Keratinocyte (primary cell): Measurements from ENCODE around the gene MAP2K2. TPM values are rescaled to one million over a fixed set of nuclear protein-coding genes. Genes with fewer than 3 reads are reported as not detected.

Experiments used
- DNase-seq: peaks from one replicate; pipeline ENCODE4 v3.0.0-alpha.2; 2011; ENCODE audit warnings: low read depth, missing footprints, low spot score
- FAIRE-seq: peaks from 2 replicates; lab custom pipeline; 2011; peaks lifted over from hg19 to GRCh38; lab: Jason Lieb, UNC
- H2AFZ ChIP-seq: 2 replicates; pipeline ENCODE4 v1.6.0; 2012; ENCODE audit warnings: low read length, control low read depth, inconsistent platforms; ENCODE audit not compliant: control insufficient read depth
- H3K27ac ChIP-seq: 2 replicates; pipeline ENCODE4 v1.5.1; 2011; ENCODE audit warnings: low read length; ENCODE audit not compliant: control insufficient read depth, insufficient read depth
- H3K27me3 ChIP-seq: 3 replicates; pipeline ENCODE4 v1.6.0; 2011; ENCODE audit warnings: low read length; ENCODE audit not compliant: control insufficient read depth, insufficient read depth; ENCODE audit errors: extremely low read depth
- H3K36me3 ChIP-seq, 2 experiments: 2 replicates in 1 of 2; 3 replicates in 1 of 2; pipeline ENCODE4 v1.5.1; 2011; ENCODE audit warnings: low read length in 2 of 2, mild to moderate bottlenecking in 1 of 2; ENCODE audit not compliant: control insufficient read depth in 2 of 2, insufficient read depth in 2 of 2; ENCODE audit errors: extremely low read depth in 1 of 2
- H3K4me1 ChIP-seq: 3 replicates; pipeline ENCODE4 v1.5.1; 2011; ENCODE audit warnings: low read length; ENCODE audit not compliant: control insufficient read depth, insufficient read depth; ENCODE audit errors: extremely low read depth
- H3K4me2 ChIP-seq: 3 replicates; pipeline ENCODE4 v1.6.0; 2011; ENCODE audit warnings: low read depth, low read length; ENCODE audit not compliant: control insufficient read depth, insufficient read depth; ENCODE audit errors: extremely low read depth
- H3K4me3 ChIP-seq, 3 experiments: fragments of 200-600 bp in 1 of 3; sonication (generic) in 1 of 3; 2 replicates in 2 of 3; 3 replicates in 1 of 3; pipeline ENCODE4 v1.5.1; 2011 to 2016; ENCODE audit warnings: low read length in 3 of 3, mild to moderate bottlenecking in 3 of 3, control low read depth in 2 of 3, inconsistent platforms in 1 of 3, low read depth in 1 of 3, mixed read lengths in 1 of 3, mixed run types in 1 of 3, moderate library complexity in 1 of 3; ENCODE audit not compliant: control insufficient read depth in 2 of 3, insufficient read depth in 2 of 3; ENCODE audit errors: extremely low read depth in 1 of 3
- H3K79me2 ChIP-seq: 2 replicates; pipeline ENCODE4 v1.6.0; 2012; ENCODE audit warnings: low read length; ENCODE audit not compliant: control insufficient read depth, insufficient read depth
- H3K9ac ChIP-seq: 3 replicates; pipeline ENCODE4 v1.6.0; 2011; ENCODE audit warnings: low read length; ENCODE audit not compliant: control insufficient read depth, insufficient read depth; ENCODE audit errors: extremely low read depth
- H3K9me1 ChIP-seq: 3 replicates; pipeline ENCODE4 v1.6.0; 2011; ENCODE audit warnings: low read length; ENCODE audit not compliant: control insufficient read depth, insufficient read depth; ENCODE audit errors: extremely low read depth
- H3K9me3 ChIP-seq: 2 replicates; pipeline ENCODE4 v1.5.1; 2012; ENCODE audit warnings: low read depth, low read length; ENCODE audit not compliant: control insufficient read depth
- H4K20me1 ChIP-seq: 3 replicates; pipeline ENCODE4 v1.6.0; 2011; ENCODE audit warnings: low read length; ENCODE audit not compliant: control insufficient read depth, insufficient read depth; ENCODE audit errors: extremely low read depth
- CTCF ChIP-seq, 3 experiments: IDR thresholded peaks in 1 of 3; conservative IDR thresholded peaks in 1 of 3; optimal IDR thresholded peaks in 1 of 3; 2 replicates in 2 of 3; 3 replicates in 1 of 3; pipeline versions ENCODE3 to v1.5.1; 2011; ENCODE audit warnings: low read length in 3 of 3, mild to moderate bottlenecking in 3 of 3, moderate library complexity in 2 of 3, control low read depth in 1 of 3, inconsistent platforms in 1 of 3; ENCODE audit not compliant: insufficient read depth in 2 of 3; ENCODE audit errors: extremely low read depth in 1 of 3
- EZH2 ChIP-seq: IDR thresholded peaks from one replicate; pipeline ENCODE4 v1.6.1; 2012; ENCODE audit warnings: inconsistent platforms, mild to moderate bottlenecking, low read length, moderate library complexity
- dilution Hi-C: fragments of 300-500 bp; cut with MboI; formaldehyde crosslinking; loops from one replicate; pipeline ENCODE4 v1.7.0; 2020; ENCODE audit warnings: low sequenced_read_pairs; ENCODE audit not compliant: extremely low pct_ligation_motif_present
- polyA plus RNA-seq, 5 experiments: library from polyadenylated mRNA; depleted of rRNA in 3 of 5; stranded (reverse) in 3 of 5; stranded (forward) in 1 of 5; unstranded in 1 of 5; fragments of >200 nt; gene quantifications; 1 replicate in 1 of 5; 2 replicates in 3 of 5; 3 replicates in 1 of 5; pipeline versions ENCODE4 v1.2.1 to v1.2.3, GENCODE V29; 2011 to 2012; ENCODE audit warnings: missing spikeins in 2 of 5, low read depth in 1 of 5, low replicate concordance in 1 of 5

Gene MAP2K2
- polyA plus RNA-seq, 1 donor (not counting 4 experiments of a cell fraction or from before 2014, with no cell fraction given): 61.8 TPM

DNA sequence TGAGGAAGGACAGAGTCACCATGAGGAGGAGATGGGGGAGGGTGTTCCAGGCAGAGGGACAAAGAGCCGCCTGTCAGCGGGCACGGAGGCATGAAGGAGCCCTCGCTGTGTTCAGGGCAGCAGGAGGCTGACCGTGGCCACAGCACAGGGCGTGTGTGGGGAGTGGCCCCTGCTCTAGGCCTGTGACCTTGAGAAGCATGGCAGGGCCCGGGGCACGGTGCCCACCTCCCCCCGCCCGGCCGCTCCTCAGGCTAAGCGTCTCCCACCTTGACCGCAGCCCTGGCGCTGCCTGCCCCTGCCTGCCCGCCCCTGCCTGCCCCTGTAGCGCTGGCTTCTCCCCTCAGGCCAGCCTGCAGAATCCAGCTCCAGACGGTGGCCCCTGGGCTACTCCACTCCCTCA lies 11.6 kb downstream of the MAP2K2 start:
- Histone ChIP-seq H3K27ac (no peak overlapping the region), H3K4me1 (no peaks in the 10 kb centered on the region), H3K9me3 (no peaks in the 10 kb centered on the region), H3K79me2 (peaks cover 11% of the 10 kb centered on the region), H4K20me1 (no peaks in the 10 kb centered on the region), H3K27me3 (no peaks in the 10 kb centered on the region), H3K9me1 (no peaks in the 10 kb centered on the region), H3K4me3 (no peak overlapping the region), H3K36me3 (peaks cover 26 to 52% of the 10 kb centered on the region in 2 experiments), H3K9ac (no peak overlapping the region), H3K4me2 (no peak overlapping the region), H2AFZ (no peak overlapping the region)
- no peak for DNase-seq
- dilution Hi-C loops: no loop called here
- FAIRE-seq: no peak
- no peak for TF ChIP-seq CTCF (optimal IDR thresholded peaks at IDR 0.05 in 1 of 3, IDR thresholded peaks at IDR 0.05 in 1 of 3, conservative IDR thresholded peaks at IDR 0.05 in 1 of 3; ENCODE audit: extremely low read depth in 1 of 3, insufficient read depth in 2 of 3, low read length in 3 of 3)
- no peak for TF ChIP-seq EZH2

- TF ChIP-seq EZH2 (no peak), CTCF (optimal IDR thresholded peaks at IDR 0.05 in 1 of 3, IDR thresholded peaks at IDR 0.05 in 1 of 3, conservative IDR thresholded peaks at IDR 0.05 in 1 of 3; ENCODE audit: extremely low read depth in 1 of 3, insufficient read depth in 2 of 3, low read length in 3 of 3) (no peak)
- Histone ChIP-seq H3K4me3 (no peak overlapping the region), H3K4me2 (no peak overlapping the region), H3K9me1 (no peaks in the 10 kb centered on the region), H2AFZ (no peak overlapping the region), H3K9ac (no peak overlapping the region), H3K27me3 (no peaks in the 10 kb centered on the region), H3K36me3 (peaks cover 25 to 51% of the 10 kb centered on the region in 2 experiments), H4K20me1 (no peaks in the 10 kb centered on the region), H3K9me3 (no peaks in the 10 kb centered on the region), H3K27ac (no peak overlapping the region), H3K79me2 (peaks cover 3% of the 10 kb centered on the region), H3K4me1 (peaks cover 4% of the 10 kb centered on the region)
- no peak for DNase-seq
- dilution Hi-C loops: no loop called here
- no peak for FAIRE-seq
These were observed 14.3 kb downstream of the MAP2K2 start for GRCh38 chr19:4109626-4109945.
